Urinary bladder (tissue), 4 donors: ENCODE measurements around the gene ALX4. TPM values are rescaled to one million over a fixed set of nuclear protein-coding genes. Genes with fewer than 3 reads are reported as not detected.

Experiments
- DNase-seq: peaks from one replicate; pipeline ENCODE4 v3.0.0-alpha.2; 2015; ENCODE audit errors: extremely low spot score
- H3K27ac ChIP-seq: one replicate; pipeline ENCODE4 v1.5.1; 2013; ENCODE audit warnings: low read depth, mild to moderate bottlenecking, moderate library complexity
- H3K36me3 ChIP-seq: one replicate; pipeline ENCODE4 v1.6.1; 2013; ENCODE audit warnings: mild to moderate bottlenecking, moderate library complexity; ENCODE audit not compliant: insufficient read depth
- H3K4me1 ChIP-seq: one replicate; pipeline ENCODE4 v1.6.1; 2013; ENCODE audit warnings: mild to moderate bottlenecking, moderate library complexity; ENCODE audit not compliant: insufficient read depth
- H3K4me3 ChIP-seq: one replicate; pipeline ENCODE4 v1.5.1; 2013; ENCODE audit warnings: low read depth, low read length
- WGBS: extraction: QIAGEN DNeasy Blood & Tissue Kit; methylation state at CpG from one replicate; pipeline ENCODE4 v1.1.7; 2013; 5-methylcytosine and 5-hydroxymethylcytosine counted together
- polyA plus RNA-seq: library from polyadenylated mRNA; stranded (reverse); fragments of 200-250 nt; gene quantifications from one replicate; pipeline ENCODE4 v1.2.3, GENCODE V29; 2013
- total RNA-seq: library from RNA; depleted of rRNA; stranded (reverse); fragments of >200 nt; gene quantifications from one replicate; pipeline ENCODE4 v1.2.3, GENCODE V29; 2014
- donor health status: healthy with polysubstance abuse.
- donor health status: healthy.

ALX4 gene
- total and polyA plus RNA-seq, 2 donors: 0.08 to 1.5 TPM

- H3K36me3 ChIP-seq: peaks cover 5% of the 10 kb centered on the region
- H3K27ac ChIP-seq: no peak overlapping the region
- H3K4me3 ChIP-seq: no peak overlapping the region
- WGBS: over 99% methylated on average over 6 of the region's 6 CpGs
- no peaks in the 10 kb centered on the region for H3K4me1 ChIP-seq
- no peak for DNase-seq
Measured at GRCh38 chr11:44212128-44212527, 97.8 kb downstream of the ALX4 start.

Other genes starting within 250 kb of the ALX4 start
- gene ACCS, start 243.9 kb downstream of the ALX4 start, total RNA-seq: 29.2 TPM
- 14.2 TPM for gene ACCS, start 243.9 kb downstream of the ALX4 start, polyA plus RNA-seq
- gene EXT2, start 214.5 kb downstream of the ALX4 start, total RNA-seq: 95.3 TPM
- 52.2 TPM for gene EXT2, start 214.5 kb downstream of the ALX4 start, polyA plus RNA-seq